Measurements from ENCODE around the gene KAT6B. TPM values are rescaled to one million over a fixed set of nuclear protein-coding genes. Genes with fewer than 3 reads are reported as not detected.
"Not testable (repeated sequence)": the region's sequence is repeated elsewhere in the genome, so short reads cannot be mapped to it uniquely, and the experiment has no call there.

The KAT6B gene
- total RNA-seq: 10 to 100 TPM; 12.0 to 37.7 (median 21.6) TPM

GRCh38 chr10:74826142-74827044, at the start of gene KAT6B:
Gene KAT6B, plus strand, starts transcription at chr10:74826600. Its CDS starts 16,258 bp downstream, at chr10:74842858.
- Histone ChIP-seq H3K27ac (peak within 1 kb of the TSS; percentile 94 to 100 (median 98)), H3K9me3 (no peaks in the 10 kb centered on the region), H3K27me3 (no peaks in the 10 kb centered on the region), H3K4me3 (peak within 1 kb of the TSS; percentile 92 to 97 (median 96)), H3K36me3 (no peaks in the 10 kb centered on the region), H3K4me1 (peaks cover 43 to 50% of the 10 kb centered on the region in 2 donors)
- TF ChIP-seq POLR2A (IDR thresholded peaks at IDR 0.05) (peak; percentile 22 to 77), CTCF (IDR thresholded peaks at IDR 0.05 in 4 of 5, conservative IDR thresholded peaks at IDR 0.05 in 1 of 5) (peak in 1 of 5 experiments; percentile 9)
- intact Hi-C loops (cut with DNase I; ENCODE audit: low total_unique reads): loop anchor here (1.0 to 10.0 kb wide), 3 partner anchors 285 to 674 kb away; partner anchors contain the start of genes ADK, AP3M1 and SAMD8
- peak; percentile 81 to 83 for ATAC-seq
- peak; percentile 100 for DNase-seq
- in situ Hi-C loops (cut with MboI; ENCODE audit: low sequenced_read_pairs in 4 of 4): no loop called here

GRCh38 chr10:74778436-74779094, 47.8 kb upstream of the KAT6B start:
- no peak for DNase-seq
- in situ Hi-C loops (cut with MboI; ENCODE audit: low sequenced_read_pairs in 4 of 4): no loop called here
- intact Hi-C loops (cut with DNase I; ENCODE audit: low total_unique reads): no loop called here
- Histone ChIP-seq H3K9me3 (no peaks in the 10 kb centered on the region), H3K27ac (no peak overlapping the region), H3K4me1 (no peaks in the 10 kb centered on the region), H3K4me3 (no peak overlapping the region), H3K36me3 (no peaks in the 10 kb centered on the region), H3K27me3 (no peaks in the 10 kb centered on the region)
- TF ChIP-seq CTCF (IDR thresholded peaks at IDR 0.05 in 4 of 5, conservative IDR thresholded peaks at IDR 0.05 in 1 of 5) (no peak), POLR2A (IDR thresholded peaks at IDR 0.05) (no peak)
- ATAC-seq: no peak

GRCh38 chr10:74781870-74782269, 44.5 kb upstream of the KAT6B start:
- in situ Hi-C loops (cut with MboI; ENCODE audit: low sequenced_read_pairs in 4 of 4); intact Hi-C loops (cut with DNase I; ENCODE audit: low total_unique reads): not testable (repeated sequence)

GRCh38 chr10:74784462-74784861, 41.9 kb upstream of the KAT6B start:
- no peak for ATAC-seq
- in situ Hi-C loops (cut with MboI; ENCODE audit: low sequenced_read_pairs in 4 of 4): no loop called here
- no peak overlapping the region for H3K27ac ChIP-seq
- intact Hi-C loops (cut with DNase I; ENCODE audit: low total_unique reads): no loop called here
- H3K4me1 ChIP-seq: no peaks in the 10 kb centered on the region
- H3K36me3 ChIP-seq: no peaks in the 10 kb centered on the region
- H3K4me3 ChIP-seq: no peak overlapping the region
- TF ChIP-seq CTCF (IDR thresholded peaks at IDR 0.05 in 4 of 5, conservative IDR thresholded peaks at IDR 0.05 in 1 of 5): no peak
- TF ChIP-seq POLR2A (IDR thresholded peaks at IDR 0.05): no peak
- no peak for DNase-seq
- no peaks in the 10 kb centered on the region for H3K9me3 ChIP-seq
- H3K27me3 ChIP-seq: no peaks in the 10 kb centered on the region

More at GRCh38 chr10:74781870-74782269, 44.5 kb upstream of the KAT6B start:
- not testable (repeated sequence) for H3K9me3 ChIP-seq, H3K27me3 ChIP-seq, ATAC-seq, H3K4me1 ChIP-seq, DNase-seq, H3K27ac ChIP-seq, H3K4me3 ChIP-seq, H3K36me3 ChIP-seq

GRCh38 chr10:74786126-74786525, 40.3 kb upstream of the KAT6B start:
- H3K9me3 ChIP-seq: no peaks in the 10 kb centered on the region
- no peak for ATAC-seq
- in situ Hi-C loops (cut with MboI; ENCODE audit: low sequenced_read_pairs in 4 of 4): no loop called here
- DNase-seq: no peak
- intact Hi-C loops (cut with DNase I; ENCODE audit: low total_unique reads): no loop called here
- no peak for TF ChIP-seq POLR2A (IDR thresholded peaks at IDR 0.05)
- TF ChIP-seq CTCF (IDR thresholded peaks at IDR 0.05 in 4 of 5, conservative IDR thresholded peaks at IDR 0.05 in 1 of 5): no peak
- H3K27me3 ChIP-seq: no peaks in the 10 kb centered on the region
- no peak overlapping the region for H3K27ac ChIP-seq
- no peak overlapping the region for H3K4me3 ChIP-seq
- H3K4me1 ChIP-seq: no peaks in the 10 kb centered on the region
- H3K36me3 ChIP-seq: no peaks in the 10 kb centered on the region
